Measurements from ENCODE around the gene TBC1D16.

- TF ChIP-seq CTCF (IDR thresholded peaks at IDR 0.05; ENCODE audit: poor library complexity) (no peak), EZH2phosphoT487 (IDR thresholded peaks at IDR 0.05; ENCODE audit: low read depth, severe bottlenecking, unreplicated experiment) (no peak), EZH2 (IDR thresholded peaks at IDR 0.05; ENCODE audit: borderline replicate concordance) (no peak)
These were observed 89.9 kb downstream of the TBC1D16 start for GRCh38 chr17:79945591-79946255.

Data from hepatocyte (in vitro differentiated cells).